H1 (cell line): ENCODE data around the gene PAXIP1. TPM values are rescaled to one million over a fixed set of nuclear protein-coding genes. Genes with fewer than 3 reads are reported as not detected.

ENCODE experiments used
- CTCF ChIA-PET: fragments of 300-600 bp; sonication (Branson Sonifier 250); formaldehyde crosslinking; loops from one replicate; lab custom pipeline; 2021; ENCODE audit not compliant: partially characterized antibody; lab: Charles Lee
- POLR2A ChIA-PET: fragments of 300-600 bp; sonication (Branson Sonifier 250); formaldehyde crosslinking; loops from one replicate; lab custom pipeline; 2021; ENCODE audit warnings: inconsistent platforms; ENCODE audit not compliant: partially characterized antibody; lab: Charles Lee
- DNase-seq, 2 experiments: peaks; one replicate each; pipeline versions ENCODE4 v3.0.0 to v3.0.0-alpha.2; 2010 to 2022; ENCODE audit warnings: low spot score in 2 of 2, low read depth in 1 of 2, mixed read lengths in 1 of 2
- FAIRE-seq: peaks from 2 replicates; lab custom pipeline; 2011; peaks lifted over from hg19 to GRCh38; lab: Jason Lieb, UNC
- H2AFZ ChIP-seq: 2 replicates; pipeline ENCODE4 v1.8.1; 2012; ENCODE audit warnings: low read length, inconsistent platforms
- H2AK5ac ChIP-seq: 2 replicates; pipeline ENCODE4 v1.6.1; 2013; ENCODE audit warnings: low read depth, low read length
- H2BK120ac ChIP-seq: replicated peaks from 2 replicates; pipeline ENCODE3; 2013; ENCODE audit warnings: low read depth, low read length, inconsistent platforms
- H2BK12ac ChIP-seq: 2 replicates; pipeline ENCODE4 v1.6.1; 2013; ENCODE audit warnings: low read depth, low read length
- H2BK15ac ChIP-seq: 2 replicates; pipeline ENCODE4 v1.6.1; 2013; ENCODE audit warnings: low read length
- H2BK20ac ChIP-seq: 2 replicates; pipeline ENCODE4 v1.6.1; 2013; ENCODE audit warnings: low read length
- H2BK5ac ChIP-seq: 2 replicates; pipeline ENCODE4 v1.6.1; 2013; ENCODE audit warnings: low read depth, low read length
- H3K14ac ChIP-seq: 2 replicates; pipeline ENCODE4 v1.6.1; 2013; ENCODE audit warnings: inconsistent platforms; ENCODE audit not compliant: insufficient read length
- H3K18ac ChIP-seq: 2 replicates; pipeline ENCODE4 v1.6.1; 2013; ENCODE audit warnings: low read length; ENCODE audit errors: extremely low read depth
- H3K23ac ChIP-seq: 2 replicates; pipeline ENCODE4 v1.6.1; 2013; ENCODE audit warnings: inconsistent platforms; ENCODE audit not compliant: insufficient read length
- H3K23me2 ChIP-seq: 2 replicates; pipeline ENCODE4 v1.6.1; 2013; ENCODE audit warnings: low read depth, low read length
- H3K27ac ChIP-seq: 2 replicates; pipeline ENCODE4 v1.6.1; 2011; ENCODE audit warnings: low read depth, low read length, inconsistent platforms
- H3K27me3 ChIP-seq, 4 experiments: replicated peaks in 1 of 4; 1 replicate in 1 of 4; 2 replicates in 3 of 4; pipeline versions ENCODE4 v1.6.1 to v1.8.1; 2011 to 2013; ENCODE audit warnings: low read length in 3 of 4, mild to moderate bottlenecking in 3 of 4, inconsistent platforms in 2 of 4, mixed read lengths in 2 of 4, moderate library complexity in 1 of 4; ENCODE audit not compliant: control insufficient read depth in 3 of 4, insufficient read depth in 3 of 4; ENCODE audit errors: extremely low read depth in 1 of 4
- H3K36me3 ChIP-seq, 4 experiments: 2 replicates each; pipeline versions ENCODE4 v1.6.1 to v1.8.1; 2011 to 2013; ENCODE audit warnings: mild to moderate bottlenecking in 4 of 4, low read length in 3 of 4, moderate library complexity in 2 of 4, control low read depth in 1 of 4, inconsistent platforms in 1 of 4; ENCODE audit not compliant: insufficient read depth in 4 of 4, control insufficient read depth in 2 of 4
- H3K4ac ChIP-seq: replicated peaks from 2 replicates; pipeline ENCODE3; 2013; ENCODE audit warnings: low read length, low read depth, mixed read lengths, inconsistent platforms; ENCODE audit not compliant: insufficient read length
- H3K4me1 ChIP-seq, 4 experiments: replicated peaks in 1 of 4; 1 replicate in 1 of 4; 2 replicates in 3 of 4; pipeline versions ENCODE4 v1.6.1 to v1.8.1; 2011 to 2013; ENCODE audit warnings: low read length in 3 of 4, inconsistent platforms in 2 of 4, mixed read lengths in 1 of 4; ENCODE audit not compliant: insufficient read depth in 4 of 4, control insufficient read depth in 3 of 4
- H3K4me2 ChIP-seq, 2 experiments: 2 replicates each; pipeline versions ENCODE4 v1.6.1 to v1.8.1; 2011 to 2013; ENCODE audit warnings: low read depth in 2 of 2, low read length in 2 of 2, control low read depth in 1 of 2, inconsistent platforms in 1 of 2, mild to moderate bottlenecking in 1 of 2; ENCODE audit not compliant: insufficient read depth in 1 of 2
- H3K4me3 ChIP-seq, 4 experiments: fragments of 200-600, 300-600 bp in 1 of 4; sonication (generic), shearing (Covaris generic), sonication (Bioruptor Twin) in 1 of 4; 2 replicates each; pipeline versions ENCODE4 v1.5.1 to v1.8.1; 2011 to 2016; ENCODE audit warnings: low read length in 4 of 4, low read depth in 3 of 4, control low read depth in 2 of 4, inconsistent platforms in 2 of 4, mild to moderate bottlenecking in 2 of 4, mixed read lengths in 1 of 4, moderate library complexity in 1 of 4; ENCODE audit not compliant: insufficient read depth in 2 of 4; ENCODE audit errors: extremely low read depth in 1 of 4
- H3K56ac ChIP-seq: replicated peaks from 2 replicates; pipeline ENCODE3; 2013; ENCODE audit warnings: low read depth, mild to moderate bottlenecking, mixed read lengths, low read length, inconsistent platforms; ENCODE audit not compliant: insufficient read length
- H3K79me1 ChIP-seq: 2 replicates; pipeline ENCODE4 v1.6.1; 2013; ENCODE audit warnings: low read depth, low read length, control low read depth
- H3K79me2 ChIP-seq, 2 experiments: 2 replicates each; pipeline versions ENCODE4 v1.6.1 to v1.8.1; 2012 to 2013; ENCODE audit warnings: low read length in 2 of 2, mild to moderate bottlenecking in 2 of 2, inconsistent platforms in 1 of 2; ENCODE audit not compliant: insufficient read depth in 2 of 2, control insufficient read depth in 1 of 2
- H3K9ac ChIP-seq, 4 experiments: replicated peaks in 1 of 4; 1 replicate in 1 of 4; 2 replicates in 3 of 4; pipeline versions ENCODE4 v1.6.1 to v1.8.1; 2011 to 2013; ENCODE audit warnings: low read depth in 3 of 4, low read length in 3 of 4, control low read depth in 2 of 4, mild to moderate bottlenecking in 2 of 4, moderate library complexity in 2 of 4, inconsistent platforms in 1 of 4; ENCODE audit errors: extremely low read depth in 1 of 4
- H3K9me3 ChIP-seq, 2 experiments: 2 replicates each; pipeline versions ENCODE4 v1.6.1 to v1.8.1; 2012 to 2013; ENCODE audit warnings: mild to moderate bottlenecking in 2 of 2, moderate library complexity in 2 of 2, control low read depth in 1 of 2, inconsistent platforms in 1 of 2, low read depth in 1 of 2, low read length in 1 of 2, mixed read lengths in 1 of 2; ENCODE audit not compliant: insufficient read depth in 2 of 2
- H4K20me1 ChIP-seq, 2 experiments: replicated peaks in 1 of 2; 2 replicates each; pipeline versions ENCODE3 to v1.8.1; 2011 to 2013; ENCODE audit warnings: inconsistent platforms in 2 of 2, low read length in 2 of 2, mild to moderate bottlenecking in 1 of 2; ENCODE audit not compliant: insufficient read depth in 2 of 2, control insufficient read depth in 1 of 2
- H4K5ac ChIP-seq: 2 replicates; pipeline ENCODE4 v1.6.1; 2013; ENCODE audit warnings: low read length, low read depth, mixed read lengths, inconsistent platforms; ENCODE audit not compliant: insufficient read length
- H4K8ac ChIP-seq: 2 replicates; pipeline ENCODE4 v1.8.0; 2013; ENCODE audit warnings: mild to moderate bottlenecking, moderate library complexity, low read length, inconsistent platforms; ENCODE audit not compliant: insufficient read depth; ENCODE audit errors: extremely low read depth
- H4K91ac ChIP-seq: replicated peaks from 2 replicates; pipeline ENCODE3; 2013; ENCODE audit warnings: low read length, mixed read lengths, inconsistent platforms; ENCODE audit not compliant: insufficient read length
- EP300 ChIP-seq, 2 experiments: IDR thresholded peaks; 1 replicate in 1 of 2; 2 replicates in 1 of 2; pipeline ENCODE4 v1.6.1; 2011 to 2012; ENCODE audit warnings: low read depth in 2 of 2, low read length in 2 of 2, mild to moderate bottlenecking in 2 of 2, borderline replicate concordance in 1 of 2, inconsistent platforms in 1 of 2, moderate library complexity in 1 of 2
- HDAC2 ChIP-seq, 2 experiments: fragments of 300-600 bp in 1 of 2; sonication (generic) in 1 of 2; IDR thresholded peaks; 2 replicates each; pipeline ENCODE4 v1.6.1; 2011 to 2012; ENCODE audit warnings: low read depth in 2 of 2, low read length in 2 of 2, mild to moderate bottlenecking in 2 of 2, moderate library complexity in 2 of 2, borderline replicate concordance in 1 of 2, inconsistent platforms in 1 of 2
- RBBP5 ChIP-seq: IDR thresholded peaks from 2 replicates; pipeline ENCODE4 v1.7.1; 2012; ENCODE audit warnings: low read depth, mild to moderate bottlenecking, inconsistent platforms, low read length, moderate library complexity, borderline replicate concordance
- RXRA ChIP-seq: IDR thresholded peaks from 2 replicates; pipeline ENCODE4 v1.6.1; 2011; ENCODE audit warnings: low read depth, mild to moderate bottlenecking, low read length, moderate library complexity; ENCODE audit not compliant: insufficient read depth
- SIRT6 ChIP-seq: IDR thresholded peaks from one replicate; pipeline ENCODE4 v1.7.1; 2012; ENCODE audit warnings: low read length, inconsistent platforms
- TBP ChIP-seq: IDR thresholded peaks from 2 replicates; pipeline ENCODE4 v1.6.1; 2011; ENCODE audit warnings: low read depth, low read length, improper control_type of control experiment
- ZNF274 ChIP-seq: IDR thresholded peaks from 2 replicates; pipeline ENCODE4 v1.7.0; 2012; ENCODE audit warnings: low read length, borderline replicate concordance; ENCODE audit errors: extremely low read depth
- WGBS, 2 experiments: shearing (Covaris generic) in 1 of 2; methylation state at CpG; one replicate each; pipeline versions ENCODE4 v1.1.6 to v1.1.7; 2013 to 2015; ENCODE audit warnings: low lambda C conversion rate in 2 of 2, mixed read lengths in 2 of 2, inconsistent platforms in 1 of 2, low coverage in 1 of 2, missing lambda C conversion rate in 1 of 2; ENCODE audit not compliant: insufficient replicate concordance in 2 of 2, insufficient coverage in 1 of 2, insufficient read length in 1 of 2; ENCODE audit errors: extremely low coverage in 1 of 2, missing lambda C conversion rate in 1 of 2; 5-methylcytosine and 5-hydroxymethylcytosine counted together
- polyA plus RNA-seq, 7 experiments: library from polyadenylated mRNA; depleted of rRNA in 3 of 7; stranded (reverse) in 5 of 7; unstranded in 2 of 7; fragments of >200 nt in 5 of 7; fragments of 200-250 nt in 2 of 7; gene quantifications; 1 replicate in 5 of 7; 2 replicates in 1 of 7; 4 replicates in 1 of 7; pipeline versions ENCODE4 v1.2.1 to v1.2.3, GENCODE V29; 2011 to 2013; ENCODE audit warnings: missing spikeins in 2 of 7, mixed read lengths in 2 of 7
- total RNA-seq: library from RNA; stranded (reverse); fragmentation: NEBNext Ultra II Directional; extraction: Animal tissue kit (Norgen Biotek cat#: 25700); gene quantifications from 2 replicates; pipeline ENCODE4 v1.2.1, GENCODE V29; 2021
- TF ChIP-seq, protein P1 (sequence below), 3 experiments: IDR thresholded peaks; 1 replicate in 2 of 3; 2 replicates in 1 of 3; pipeline versions ENCODE4 v1.5.1 to v1.6.1; 2011; ENCODE audit warnings: low read length in 3 of 3, mild to moderate bottlenecking in 3 of 3, inconsistent platforms in 2 of 3, low read depth in 1 of 3, moderate library complexity in 1 of 3; ENCODE audit not compliant: insufficient read depth in 1 of 3; ENCODE audit errors: control extremely low read depth in 1 of 3
- TF ChIP-seq, protein P2 (sequence below): IDR thresholded peaks from 2 replicates; pipeline ENCODE4 v1.6.1; 2012; ENCODE audit warnings: inconsistent platforms

The PAXIP1 gene
- total and polyA plus RNA-seq, 2 of the 8 experiments (the other 6 are each of a cell fraction or from before 2014, with no cell fraction given): 32.4 to 32.8 TPM

DNA sequence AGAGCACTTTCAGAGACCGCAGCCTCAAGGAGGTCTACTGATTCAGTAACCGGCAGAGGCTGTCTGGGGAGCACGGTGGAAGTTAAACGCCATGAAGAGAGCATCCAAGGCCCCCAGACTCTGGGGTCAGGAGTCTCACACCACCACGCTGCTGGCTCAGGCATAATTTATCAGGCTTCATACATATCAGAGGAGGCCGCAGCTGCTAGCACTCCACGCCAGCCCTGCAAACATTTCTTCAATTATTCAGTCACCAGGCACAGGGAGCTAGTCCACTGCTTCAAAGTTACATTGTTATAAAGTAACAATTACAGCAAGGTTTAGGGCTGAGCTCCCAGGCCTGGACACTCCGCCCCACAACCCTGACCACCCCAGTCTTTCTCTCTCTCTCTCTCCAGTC lies 97.8 kb downstream of the PAXIP1 start:
- Histone ChIP-seq H3K14ac (no peak overlapping the region), H3K56ac (no peak overlapping the region), H3K4me1 (no peaks in the 10 kb centered on the region), H4K5ac (no peak overlapping the region), H3K36me3 (peaks cover 0 to 5% (median 0%) of the 10 kb centered on the region in 4 experiments; a peak in 1 of 8 replicates), H4K91ac (no peak overlapping the region), H3K27ac (no peak overlapping the region), H2AK5ac (no peak overlapping the region), H2BK5ac (no peak overlapping the region), H3K9me3 (peaks cover 3 to 23% of the 10 kb centered on the region in 2 experiments; a peak in 3 of 4 replicates), H3K18ac (no peak overlapping the region), H3K4me3 (no peak overlapping the region), H3K4me2 (no peak overlapping the region), H3K23ac (no peak overlapping the region), H3K9ac (no peak overlapping the region), H4K8ac (no peak overlapping the region), H2BK12ac (no peak overlapping the region), H3K79me2 (no peaks in the 10 kb centered on the region), H3K79me1 (no peaks in the 10 kb centered on the region), H3K4ac (no peak overlapping the region), H4K20me1 (no peaks in the 10 kb centered on the region), H2BK120ac (no peak overlapping the region), H2BK20ac (no peak overlapping the region), H2BK15ac (no peak overlapping the region), H3K23me2 (no peaks in the 10 kb centered on the region), H2AFZ (no peak overlapping the region), H3K27me3 (no peaks in the 10 kb centered on the region)
- DNase-seq (no peak), FAIRE-seq (no peak)
- POLR2A ChIA-PET: no interaction called here
- 75% methylated on average over 6 of the region's 8 CpGs; no CpG with 5 or more reads in 1 of the 2 experiments for WGBS, 2 experiments
- CTCF ChIA-PET: interaction anchor here (1.3 to 9.1 kb wide), 2 partner anchors 8 to 61 kb away, joined by 3 to 69 read pairs; no protein-coding TSS in a partner anchor
- TF ChIP-seq RBBP5 (no peak), ZNF274 (no peak), HDAC2 (IDR thresholded peaks at IDR 0.05; ENCODE audit: borderline replicate concordance in 1 of 2, low read depth in 2 of 2, low read length in 2 of 2) (no peak), SIRT6 (no peak), EP300 (IDR thresholded peaks at IDR 0.05; ENCODE audit: borderline replicate concordance in 1 of 2, low read depth in 2 of 2, low read length in 2 of 2) (no peak), TBP (no peak), RXRA (no peak)
- TF ChIP-seq, protein P1, sequence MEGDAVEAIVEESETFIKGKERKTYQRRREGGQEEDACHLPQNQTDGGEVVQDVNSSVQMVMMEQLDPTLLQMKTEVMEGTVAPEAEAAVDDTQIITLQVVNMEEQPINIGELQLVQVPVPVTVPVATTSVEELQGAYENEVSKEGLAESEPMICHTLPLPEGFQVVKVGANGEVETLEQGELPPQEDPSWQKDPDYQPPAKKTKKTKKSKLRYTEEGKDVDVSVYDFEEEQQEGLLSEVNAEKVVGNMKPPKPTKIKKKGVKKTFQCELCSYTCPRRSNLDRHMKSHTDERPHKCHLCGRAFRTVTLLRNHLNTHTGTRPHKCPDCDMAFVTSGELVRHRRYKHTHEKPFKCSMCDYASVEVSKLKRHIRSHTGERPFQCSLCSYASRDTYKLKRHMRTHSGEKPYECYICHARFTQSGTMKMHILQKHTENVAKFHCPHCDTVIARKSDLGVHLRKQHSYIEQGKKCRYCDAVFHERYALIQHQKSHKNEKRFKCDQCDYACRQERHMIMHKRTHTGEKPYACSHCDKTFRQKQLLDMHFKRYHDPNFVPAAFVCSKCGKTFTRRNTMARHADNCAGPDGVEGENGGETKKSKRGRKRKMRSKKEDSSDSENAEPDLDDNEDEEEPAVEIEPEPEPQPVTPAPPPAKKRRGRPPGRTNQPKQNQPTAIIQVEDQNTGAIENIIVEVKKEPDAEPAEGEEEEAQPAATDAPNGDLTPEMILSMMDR (IDR thresholded peaks at IDR 0.05; ENCODE audit: control extremely low read depth in 1 of 3, insufficient read depth in 1 of 3, low read depth in 1 of 3, low read length in 3 of 3): no peak
- TF ChIP-seq, protein P2, sequence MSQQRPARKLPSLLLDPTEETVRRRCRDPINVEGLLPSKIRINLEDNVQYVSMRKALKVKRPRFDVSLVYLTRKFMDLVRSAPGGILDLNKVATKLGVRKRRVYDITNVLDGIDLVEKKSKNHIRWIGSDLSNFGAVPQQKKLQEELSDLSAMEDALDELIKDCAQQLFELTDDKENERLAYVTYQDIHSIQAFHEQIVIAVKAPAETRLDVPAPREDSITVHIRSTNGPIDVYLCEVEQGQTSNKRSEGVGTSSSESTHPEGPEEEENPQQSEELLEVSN: no peak
